Caco-2 (cell line): Measurements from ENCODE around the gene SORL1-AS1.

ENCODE experiments used
- BruUV-seq: library from RNA; stranded (reverse); fragments of 400-500 nt; replicated peaks from 2 replicates; lab custom pipeline; 2021; lab: Mats Ljungman, UMichigan
- CTCF ChIA-PET: fragments of 300-600 bp; sonication (Branson Sonifier 250); formaldehyde crosslinking; loops from one replicate; lab custom pipeline; 2022; ENCODE audit warnings: antibody characterized with exemption; lab: Charles Lee
- POLR2A ChIA-PET: fragments of 300-600 bp; sonication (Branson Sonifier 250); formaldehyde crosslinking; loops from one replicate; lab custom pipeline; 2022; ENCODE audit warnings: antibody characterized with exemption; lab: Charles Lee
- DNase-seq, 2 experiments: peaks; one replicate each; pipeline versions ENCODE4 v3.0.0 to v3.0.0-alpha.2; 2020 to 2022
- H3K27me3 ChIP-seq: replicated peaks from 2 replicates; pipeline ENCODE4 v1.6.0; 2011; ENCODE audit warnings: low read length; ENCODE audit not compliant: control insufficient read depth, insufficient read depth
- H3K36me3 ChIP-seq: 2 replicates; pipeline ENCODE4 v1.5.1; 2011; ENCODE audit warnings: low read length; ENCODE audit not compliant: control insufficient read depth, insufficient read depth
- H3K4me1 ChIP-seq: fragments of 250-450 bp; sonication (Bioruptor Pico); 2 replicates; pipeline ENCODE4 v1.5.1; 2020; ENCODE audit warnings: mild to moderate bottlenecking
- H3K4me3 ChIP-seq: 2 replicates; pipeline ENCODE4 v1.5.1; 2011; ENCODE audit warnings: low read depth, mild to moderate bottlenecking, control low read depth, low read length
- H3K9me3 ChIP-seq: fragments of 250-450 bp; sonication (Bioruptor Pico); 2 replicates; pipeline ENCODE4 v1.5.1; 2020; ENCODE audit warnings: mild to moderate bottlenecking, moderate library complexity
- H3K27ac Mint-ChIP-seq: one replicate; pipeline ENCODE4 v1.8.0; 2022; ENCODE audit warnings: mixed read lengths; ENCODE audit not compliant: unreplicated experiment
- H3K27me3 Mint-ChIP-seq: one replicate; pipeline ENCODE4 v1.8.0; 2022; ENCODE audit warnings: mixed read lengths; ENCODE audit not compliant: insufficient read depth, unreplicated experiment
- H3K36me3 Mint-ChIP-seq: one replicate; pipeline ENCODE4 v1.8.0; 2022; ENCODE audit warnings: mild to moderate bottlenecking, mixed read lengths; ENCODE audit not compliant: insufficient read depth, unreplicated experiment
- H3K4me1 Mint-ChIP-seq: one replicate; pipeline ENCODE4 v1.8.0; 2022; ENCODE audit warnings: low read depth, mixed read lengths; ENCODE audit not compliant: unreplicated experiment
- H3K4me3 Mint-ChIP-seq: one replicate; pipeline ENCODE4 v1.8.0; 2022; ENCODE audit warnings: mild to moderate bottlenecking, moderate library complexity, mixed read lengths; ENCODE audit not compliant: unreplicated experiment
- H3K9me3 Mint-ChIP-seq: one replicate; pipeline ENCODE4 v1.8.0; 2022; ENCODE audit warnings: mixed read lengths; ENCODE audit not compliant: unreplicated experiment
- CTCF ChIP-seq, 2 experiments: fragments of 200-600 bp in 1 of 2; IDR thresholded peaks; 1 replicate in 1 of 2; 2 replicates in 1 of 2; pipeline versions ENCODE4 v1.5.1 to v1.8.0; 2011 to 2022; ENCODE audit warnings: antibody characterized with exemption in 1 of 2, control low read depth in 1 of 2, inconsistent platforms in 1 of 2, low read depth in 1 of 2, low read length in 1 of 2, mild to moderate bottlenecking in 1 of 2, moderate library complexity in 1 of 2; ENCODE audit not compliant: insufficient read depth in 1 of 2, severe bottlenecking in 1 of 2, unreplicated experiment in 1 of 2
- intact Hi-C: fragments of 100-400 bp; cut with micrococcal nuclease; formaldehyde crosslinking; loops from one replicate; pipeline ENCODE4 v1.10.0; 2022; ENCODE audit not compliant: unreplicated experiment

Gene SORL1-AS1

DNA sequence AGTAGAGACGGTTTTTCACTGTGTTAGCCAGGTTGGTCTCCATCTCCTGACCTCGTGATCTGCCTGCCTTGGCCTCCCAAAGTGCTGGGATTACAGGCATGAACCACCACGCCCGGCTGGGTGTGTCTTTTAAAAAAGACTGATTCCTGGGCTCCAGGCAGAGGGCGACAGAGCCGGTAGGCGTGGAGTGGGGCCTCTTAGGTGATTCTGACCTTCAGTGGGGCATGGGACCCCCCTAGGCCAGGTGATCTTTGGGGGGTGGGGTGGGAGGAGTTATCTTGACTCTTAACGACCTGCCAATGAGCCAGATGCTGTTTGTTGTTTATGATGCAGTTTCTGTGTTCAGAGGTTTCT is 12.9 kb upstream of the SORL1-AS1 start:
- peaks cover 35% of the 10 kb centered on the region for H3K4me1 Mint-ChIP-seq
- intact Hi-C loops, result loop anchor here (1.0 kb wide), 2 partner anchors 10 to 13 kb away; partner anchors contain the start of genes SORL1 and SORL1-AS1

DNA sequence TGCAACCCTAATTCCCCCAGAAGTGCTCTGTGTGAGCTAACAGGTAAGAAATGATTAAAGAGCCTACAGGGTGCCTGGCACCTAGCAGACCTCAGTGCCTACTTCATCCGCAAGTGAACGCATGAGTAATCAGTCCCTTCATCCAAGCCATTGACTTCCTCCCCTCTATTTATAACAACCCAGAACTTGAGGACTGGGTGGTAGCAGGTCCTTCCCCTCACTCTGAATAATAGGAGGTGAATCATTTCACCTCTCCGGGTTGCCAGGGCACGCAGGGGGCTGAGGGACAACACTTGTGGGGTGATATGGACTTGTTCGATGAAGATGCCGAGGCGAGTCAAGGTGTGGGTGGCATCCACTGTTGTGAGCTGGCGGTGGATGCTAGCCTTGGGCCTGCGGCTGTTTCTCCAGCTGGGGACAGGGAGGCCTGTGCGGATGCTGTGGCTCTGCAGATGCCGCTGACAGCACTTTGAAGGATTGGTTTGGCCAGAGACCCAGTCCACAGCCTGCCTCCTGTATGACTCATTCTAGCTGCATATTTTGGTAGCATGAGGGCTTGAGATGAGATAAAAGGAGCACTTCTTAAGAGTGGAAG is 11.7 kb upstream of the SORL1-AS1 start:
- intact Hi-C loops, result no loop called here
- Histone ChIP-seq H3K9me3 (no peaks in the 10 kb centered on the region), H3K4me1 (peaks cover 48% of the 10 kb centered on the region), H3K4me3 (no peak overlapping the region), H3K27me3 (no peaks in the 10 kb centered on the region), H3K36me3 (no peaks in the 10 kb centered on the region)
- Mint-ChIP-seq H3K27me3 (no peaks in the 10 kb centered on the region), H3K4me1 (peaks cover 40% of the 10 kb centered on the region), H3K4me3 (no peak overlapping the region), H3K9me3 (no peaks in the 10 kb centered on the region), H3K27ac (peak overlapping the region; percentile 91), H3K36me3 (no peaks in the 10 kb centered on the region)
- no peak for TF ChIP-seq CTCF (IDR thresholded peaks at IDR 0.05; ENCODE audit: insufficient read depth in 1 of 2, low read depth in 1 of 2, low read length in 1 of 2, severe bottlenecking in 1 of 2, unreplicated experiment in 1 of 2)
- peak in 1 of 2 experiments; percentile 70 for DNase-seq
- ChIA-PET CTCF (interaction anchor here (0.7 to 1.1 kb wide), 2 partner anchors 13 to 172 kb away, joined by 3 read pairs; partner anchors contain the start of gene SC5D), POLR2A (no interaction called here)
- BruUV-seq, result no TSS peak

More for the DNA sequence above, 12.9 kb upstream of the SORL1-AS1 start:
- Histone ChIP-seq H3K9me3 (no peaks in the 10 kb centered on the region), H3K36me3 (no peaks in the 10 kb centered on the region), H3K4me1 (peaks cover 48% of the 10 kb centered on the region), H3K27me3 (no peaks in the 10 kb centered on the region), H3K4me3 (no peak overlapping the region)
- Mint-ChIP-seq H3K27me3 (no peaks in the 10 kb centered on the region), H3K4me3 (peak overlapping the region; percentile 33), H3K27ac (peak overlapping the region; percentile 91), H3K36me3 (no peaks in the 10 kb centered on the region), H3K9me3 (no peaks in the 10 kb centered on the region)
- no peak for TF ChIP-seq CTCF (IDR thresholded peaks at IDR 0.05; ENCODE audit: insufficient read depth in 1 of 2, low read depth in 1 of 2, low read length in 1 of 2, severe bottlenecking in 1 of 2, unreplicated experiment in 1 of 2)
- no TSS peak for BruUV-seq
- POLR2A ChIA-PET, result no interaction called here
- CTCF ChIA-PET, result no interaction called here
- no peak for DNase-seq

DNA sequence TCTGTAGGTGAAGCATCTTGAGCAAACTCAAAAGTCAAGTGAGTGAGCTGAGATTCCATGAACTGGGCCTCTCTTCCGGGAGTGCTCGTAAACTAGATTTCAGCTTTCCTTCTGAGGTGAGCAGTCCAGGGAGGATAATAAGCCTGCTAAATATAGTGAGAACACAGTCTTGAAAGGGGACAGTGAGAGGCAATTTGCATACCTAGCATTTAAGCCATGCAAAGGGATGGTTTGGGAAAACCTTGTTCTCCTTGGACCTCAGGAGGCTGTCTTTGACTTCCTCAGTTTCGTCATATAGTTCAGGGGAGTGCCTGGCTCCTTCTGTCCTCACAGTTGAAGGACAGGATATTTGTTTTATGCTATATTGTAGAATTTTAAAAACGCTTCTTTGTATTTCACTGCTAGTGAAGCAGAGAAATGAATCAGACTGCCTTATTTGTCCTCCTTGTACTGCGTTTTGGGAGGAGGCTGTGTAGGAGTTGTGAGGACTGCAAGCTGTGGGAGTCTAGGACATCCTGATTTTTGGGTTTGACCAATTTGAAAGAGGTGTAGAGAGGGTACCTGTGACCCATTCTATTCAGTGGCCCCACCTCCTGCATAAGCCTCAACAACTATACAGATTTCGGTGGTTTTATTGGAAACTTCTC is 11.0 kb upstream of the SORL1-AS1 start:
- no peaks in the 10 kb centered on the region for H3K36me3 Mint-ChIP-seq
- ChIA-PET POLR2A (no interaction called here), CTCF (no interaction called here)
- no peak overlapping the region for H3K4me3 Mint-ChIP-seq
- DNase-seq, result no peak
- Histone ChIP-seq H3K9me3 (no peaks in the 10 kb centered on the region), H3K36me3 (no peaks in the 10 kb centered on the region), H3K4me1 (peaks cover 48% of the 10 kb centered on the region), H3K27me3 (no peaks in the 10 kb centered on the region), H3K4me3 (no peak overlapping the region)
- peaks cover 40% of the 10 kb centered on the region for H3K4me1 Mint-ChIP-seq
- intact Hi-C loops, result no loop called here
- H3K27me3 Mint-ChIP-seq, result no peaks in the 10 kb centered on the region
- no peak for TF ChIP-seq CTCF (IDR thresholded peaks at IDR 0.05; ENCODE audit: insufficient read depth in 1 of 2, low read depth in 1 of 2, low read length in 1 of 2, severe bottlenecking in 1 of 2, unreplicated experiment in 1 of 2)
- no peak overlapping the region for H3K27ac Mint-ChIP-seq
- H3K9me3 Mint-ChIP-seq, result no peaks in the 10 kb centered on the region
- no TSS peak for BruUV-seq
